HCT116 (cell line): Measurements from ENCODE around the gene RSPO1.
A peak's percentile ranks its signal among the peaks of the same experiment; 100 is the strongest.

ENCODE experiments used
- ATF3 ChIP-seq: IDR thresholded peaks from 2 replicates; pipeline ENCODE4 v1.6.1; 2012
- CTCF ChIP-seq, 3 experiments: fragments of 200-600 bp in 1 of 3; sonication (generic) in 1 of 3; IDR thresholded peaks in 2 of 3; conservative IDR thresholded peaks in 1 of 3; 2 replicates each; pipeline ENCODE4 v1.5.1; 2012 to 2017; ENCODE audit warnings: low read depth in 2 of 3, low read length in 2 of 3, antibody characterized with exemption in 1 of 3, borderline replicate concordance in 1 of 3, control low read depth in 1 of 3, mild to moderate bottlenecking in 1 of 3, mixed read lengths in 1 of 3, mixed run types in 1 of 3, moderate library complexity in 1 of 3; ENCODE audit not compliant: insufficient read depth in 1 of 3
- EGR1 ChIP-seq: IDR thresholded peaks from 2 replicates; pipeline ENCODE4 v1.6.1; 2012; ENCODE audit warnings: low read depth
- ELF1 ChIP-seq: IDR thresholded peaks from 2 replicates; pipeline ENCODE4 v1.6.1; 2012; ENCODE audit warnings: low read depth, borderline replicate concordance
- EZH2phosphoT487 ChIP-seq: fragments of 200-600 bp; IDR thresholded peaks from 2 replicates; pipeline ENCODE4 v1.6.1; 2018; ENCODE audit warnings: antibody characterized with exemption, borderline replicate concordance
- RAD21 ChIP-seq: IDR thresholded peaks from 2 replicates; pipeline ENCODE4 v1.6.1; 2012; ENCODE audit warnings: low read depth, mild to moderate bottlenecking
- SIN3A ChIP-seq: IDR thresholded peaks from 2 replicates; pipeline ENCODE4 v1.6.1; 2012; ENCODE audit warnings: low read depth
- ZBTB33 ChIP-seq: IDR thresholded peaks from 2 replicates; pipeline ENCODE4 v1.6.1; 2011; ENCODE audit warnings: mild to moderate bottlenecking, low read length, moderate library complexity; ENCODE audit not compliant: insufficient replicate concordance; ENCODE audit errors: extremely low read depth
- ZNF274 ChIP-seq: fragments of 200-500 bp; sonication (Bioruptor generic); IDR thresholded peaks from 2 replicates; pipeline ENCODE4 v1.6.1; 2014; ENCODE audit warnings: mild to moderate bottlenecking, low read depth, low read length, inconsistent platforms

DNA sequence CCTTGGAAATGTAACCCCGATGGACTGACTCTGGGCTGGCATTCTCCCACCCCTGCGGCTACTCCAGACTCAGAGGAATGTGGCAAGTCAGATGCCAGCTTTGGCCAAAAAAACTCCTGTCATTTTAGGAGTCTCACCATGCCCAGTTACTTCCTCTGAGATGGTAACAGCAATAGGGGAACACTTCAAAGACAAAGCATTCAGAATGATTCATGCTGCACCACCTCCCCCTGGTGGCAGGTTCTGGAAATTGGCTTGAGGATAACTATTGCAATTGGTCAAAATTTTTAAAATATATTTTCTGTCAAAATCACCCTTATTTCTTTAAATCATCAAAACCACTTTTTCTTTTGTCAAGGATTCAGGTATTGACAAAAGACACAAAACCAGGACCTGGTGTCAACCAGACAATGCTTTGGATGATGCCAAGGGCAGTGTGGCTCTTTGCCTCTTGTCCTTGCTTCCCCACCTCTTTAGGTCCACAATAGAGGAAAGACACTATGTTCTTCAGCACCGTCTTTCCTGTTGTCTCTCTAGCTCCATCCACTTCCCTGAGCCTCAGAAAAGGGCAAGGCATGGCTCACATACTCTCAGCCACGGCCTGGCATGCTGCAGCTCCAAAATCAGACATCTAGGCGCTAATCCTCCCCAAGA, 47.8 kb upstream of the RSPO1 start:
- TF ChIP-seq ZBTB33 (no peak), EZH2phosphoT487 (no peak), CTCF (IDR thresholded peaks at IDR 0.05 in 2 of 3, conservative IDR thresholded peaks at IDR 0.05 in 1 of 3; ENCODE audit: borderline replicate concordance in 1 of 3, insufficient read depth in 1 of 3, low read depth in 2 of 3, low read length in 2 of 3) (peak; percentile 79 to 85 (median 81)), ELF1 (no peak), ZNF274 (no peak), SIN3A (no peak), ATF3 (no peak), EGR1 (no peak), RAD21 (peak; percentile 85)
